Pulmonary artery endothelial cell (primary cell): ENCODE measurements around the gene C3. TPM values are rescaled to one million over a fixed set of nuclear protein-coding genes. Genes with fewer than 3 reads are reported as not detected.

Experiments used
- total RNA-seq: library from RNA; depleted of rRNA; stranded (reverse); fragments of >200 nt; gene quantifications from 2 replicates; pipeline ENCODE4 v1.2.3, GENCODE V29; 2014

C3 gene
- total RNA-seq, 1 donor from 2014 or later = under 0.01 TPM

Other genes starting within 250 kb of the C3 start
- not detected in 2 replicates for gene DENND1C, start 238.9 kb downstream of the C3 start, total RNA-seq
- gene TUBB4A, start 218.3 kb downstream of the C3 start, total RNA-seq = 0.26 TPM in 1 of 2 replicates, not detected in the other
- 0.40 and 0.53 TPM in 2 replicates for gene TNFSF9, start 189.6 kb downstream of the C3 start, total RNA-seq
- gene CD70, start 129.5 kb downstream of the C3 start, total RNA-seq = not detected in 2 replicates
- not detected in 2 replicates for gene TNFSF14, start 50.5 kb downstream of the C3 start, total RNA-seq
- 44.4 and 49.9 TPM in 2 replicates for gene GPR108, start 16.9 kb upstream of the C3 start, total RNA-seq
- gene TRIP10, start 19.0 kb upstream of the C3 start, total RNA-seq = 50.5 and 52.7 TPM in 2 replicates
- 0.04 and 0.20 TPM in 2 replicates for gene SH2D3A, start 46.8 kb upstream of the C3 start, total RNA-seq
- gene VAV1, start 52.1 kb upstream of the C3 start, total RNA-seq = 0.07 TPM in 1 of 2 replicates, not detected in the other
- gene ADGRE1, start 166.9 kb upstream of the C3 start, total RNA-seq = not detected in 2 replicates